Measurements from ENCODE around the gene RNF225.
A peak's percentile ranks its signal among the peaks of the same experiment; 100 is the strongest.

DNA sequence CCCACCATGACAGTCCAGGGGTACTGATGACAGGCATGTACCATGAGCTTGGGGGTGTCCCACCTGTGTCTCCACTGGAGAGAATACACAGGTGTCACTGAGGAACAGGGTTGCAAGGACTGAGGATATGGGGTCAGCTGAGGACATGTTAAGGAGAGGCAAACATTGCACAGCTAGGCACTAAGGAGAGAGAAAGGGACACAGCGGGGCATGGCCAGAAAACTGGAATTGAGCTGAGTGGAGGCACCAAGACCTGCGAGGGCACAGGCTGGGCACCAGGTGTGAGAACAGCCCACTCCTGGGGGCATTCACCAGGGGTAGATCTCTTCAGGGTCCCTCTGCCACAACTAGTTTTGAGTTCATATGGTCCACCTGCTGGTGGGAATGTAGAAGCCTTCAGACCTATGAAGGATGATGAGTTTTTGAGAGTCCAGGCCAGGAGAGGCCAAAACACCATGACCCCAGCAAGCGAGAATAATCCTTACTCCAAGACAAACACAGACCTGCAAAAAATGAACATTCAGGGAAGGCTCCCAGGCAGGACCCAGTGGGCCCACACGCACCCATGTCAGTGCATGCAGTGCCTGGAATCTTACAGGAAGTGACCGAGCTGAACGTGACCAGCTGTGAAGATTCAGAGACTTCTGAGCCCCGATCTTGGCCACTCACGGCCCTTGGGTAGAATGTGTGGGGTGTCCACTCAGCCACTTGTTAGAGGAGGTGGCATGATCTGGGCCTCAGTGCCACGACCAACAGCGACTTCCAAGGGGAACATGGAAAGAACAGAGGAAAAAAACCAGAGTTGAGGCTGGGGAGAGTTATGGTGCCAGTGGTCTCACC, 11.6 kb downstream of the RNF225 start:
- TF ChIP-seq, protein P1, sequence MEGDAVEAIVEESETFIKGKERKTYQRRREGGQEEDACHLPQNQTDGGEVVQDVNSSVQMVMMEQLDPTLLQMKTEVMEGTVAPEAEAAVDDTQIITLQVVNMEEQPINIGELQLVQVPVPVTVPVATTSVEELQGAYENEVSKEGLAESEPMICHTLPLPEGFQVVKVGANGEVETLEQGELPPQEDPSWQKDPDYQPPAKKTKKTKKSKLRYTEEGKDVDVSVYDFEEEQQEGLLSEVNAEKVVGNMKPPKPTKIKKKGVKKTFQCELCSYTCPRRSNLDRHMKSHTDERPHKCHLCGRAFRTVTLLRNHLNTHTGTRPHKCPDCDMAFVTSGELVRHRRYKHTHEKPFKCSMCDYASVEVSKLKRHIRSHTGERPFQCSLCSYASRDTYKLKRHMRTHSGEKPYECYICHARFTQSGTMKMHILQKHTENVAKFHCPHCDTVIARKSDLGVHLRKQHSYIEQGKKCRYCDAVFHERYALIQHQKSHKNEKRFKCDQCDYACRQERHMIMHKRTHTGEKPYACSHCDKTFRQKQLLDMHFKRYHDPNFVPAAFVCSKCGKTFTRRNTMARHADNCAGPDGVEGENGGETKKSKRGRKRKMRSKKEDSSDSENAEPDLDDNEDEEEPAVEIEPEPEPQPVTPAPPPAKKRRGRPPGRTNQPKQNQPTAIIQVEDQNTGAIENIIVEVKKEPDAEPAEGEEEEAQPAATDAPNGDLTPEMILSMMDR (IDR thresholded peaks at IDR 0.05; ENCODE audit: extremely low read depth in 1 of 2, insufficient read depth in 1 of 2, low read depth in 1 of 2, low read length in 2 of 2), result peak; percentile 16 to 24
- TF ChIP-seq POLR2AphosphoS5 (IDR thresholded peaks at IDR 0.05; ENCODE audit: insufficient read depth, low read depth, low read length) (no peak), POLR2A (IDR thresholded peaks at IDR 0.05; ENCODE audit: low read depth, low read length) (no peak), JUN (IDR thresholded peaks at IDR 0.05; ENCODE audit: borderline replicate concordance, insufficient read depth, insufficient read length, low read depth) (no peak), EZH2 (IDR thresholded peaks at IDR 0.05; ENCODE audit: borderline replicate concordance, low read depth, low read length, severe bottlenecking) (no peak), GATA2 (IDR thresholded peaks at IDR 0.05; ENCODE audit: insufficient read depth, insufficient read length, low read depth, low read length) (no peak)
- TF ChIP-seq, protein P2, sequence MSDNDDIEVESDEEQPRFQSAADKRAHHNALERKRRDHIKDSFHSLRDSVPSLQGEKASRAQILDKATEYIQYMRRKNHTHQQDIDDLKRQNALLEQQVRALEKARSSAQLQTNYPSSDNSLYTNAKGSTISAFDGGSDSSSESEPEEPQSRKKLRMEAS (IDR thresholded peaks at IDR 0.05; ENCODE audit: insufficient read depth, insufficient read length), result no peak

Measured in endothelial cell of umbilical vein (primary cell).